H9 (cell line): ENCODE measurements around the gene ARHGAP26. TPM values are rescaled to one million over a fixed set of nuclear protein-coding genes. Genes with fewer than 3 reads are reported as not detected.

ENCODE experiments used
- DNase-seq: peaks from one replicate; pipeline ENCODE4 v3.0.0-alpha.2; 2017
- H2AFZ ChIP-seq: one replicate; pipeline ENCODE4 v1.6.1; 2013; ENCODE audit warnings: mild to moderate bottlenecking, low read length, control low read depth, moderate library complexity
- H2AK5ac ChIP-seq: 2 replicates; pipeline ENCODE4 v1.6.1; 2013; ENCODE audit warnings: low read length, control low read depth, mixed read lengths; ENCODE audit not compliant: insufficient read length
- H2BK120ac ChIP-seq: one replicate; pipeline ENCODE4 v1.6.1; 2013; ENCODE audit warnings: low read depth, mild to moderate bottlenecking, low read length, control low read depth, inconsistent platforms; ENCODE audit not compliant: poor library complexity, severe bottlenecking
- H2BK12ac ChIP-seq: 2 replicates; pipeline ENCODE4 v1.6.1; 2013; ENCODE audit warnings: low read length, control low read depth, mixed read lengths, low read depth; ENCODE audit not compliant: insufficient read length
- H2BK15ac ChIP-seq: 2 replicates; pipeline ENCODE4 v1.6.1; 2013; ENCODE audit warnings: low read depth, low read length, control low read depth
- H2BK20ac ChIP-seq: one replicate; pipeline ENCODE4 v1.6.1; 2013; ENCODE audit warnings: low read depth, mild to moderate bottlenecking, low read length, control low read depth, inconsistent platforms; ENCODE audit not compliant: poor library complexity, severe bottlenecking
- H2BK5ac ChIP-seq: 2 replicates; pipeline ENCODE4 v1.6.1; 2013; ENCODE audit warnings: low read length, control low read depth, mixed read lengths; ENCODE audit not compliant: insufficient read length
- H3K14ac ChIP-seq: 2 replicates; pipeline ENCODE4 v1.6.1; 2013; ENCODE audit warnings: low read length, control low read depth; ENCODE audit not compliant: insufficient read depth
- H3K18ac ChIP-seq: 2 replicates; pipeline ENCODE4 v1.6.1; 2013; ENCODE audit warnings: low read depth, mild to moderate bottlenecking, mixed read lengths, low read length, control low read depth; ENCODE audit not compliant: insufficient read length
- H3K23ac ChIP-seq: 2 replicates; pipeline ENCODE4 v1.6.1; 2013; ENCODE audit warnings: low read length, control low read depth, mixed read lengths, low read depth; ENCODE audit not compliant: insufficient read length
- H3K23me2 ChIP-seq: 2 replicates; pipeline ENCODE4 v1.6.1; 2013; ENCODE audit warnings: low read depth, mild to moderate bottlenecking, mixed read lengths, low read length, control low read depth; ENCODE audit not compliant: insufficient read length, poor library complexity, severe bottlenecking
- H3K27ac ChIP-seq: 2 replicates; pipeline ENCODE4 v1.5.1; 2013; ENCODE audit warnings: low read length, control low read depth, mixed read lengths, low read depth; ENCODE audit not compliant: insufficient read length
- H3K27me3 ChIP-seq: 2 replicates; pipeline ENCODE4 v1.6.1; 2013; ENCODE audit warnings: low read length, control low read depth, inconsistent platforms; ENCODE audit not compliant: insufficient read depth
- H3K4ac ChIP-seq: 2 replicates; pipeline ENCODE4 v1.6.1; 2013; ENCODE audit warnings: low read depth, mild to moderate bottlenecking, control low read depth, inconsistent platforms, low read length, moderate library complexity
- H3K4me1 ChIP-seq: 2 replicates; pipeline ENCODE4 v1.6.1; 2013; ENCODE audit warnings: low read length, control low read depth, inconsistent platforms; ENCODE audit not compliant: insufficient read depth
- H3K4me2 ChIP-seq: 2 replicates; pipeline ENCODE4 v1.6.1; 2013; ENCODE audit warnings: low read length, control low read depth, mixed read lengths; ENCODE audit not compliant: insufficient read length, insufficient read depth
- H3K56ac ChIP-seq: 2 replicates; pipeline ENCODE4 v1.6.1; 2013; ENCODE audit warnings: low read depth, mild to moderate bottlenecking, mixed read lengths, low read length, control low read depth; ENCODE audit not compliant: insufficient read length
- H3K79me1 ChIP-seq: 2 replicates; pipeline ENCODE4 v1.6.1; 2013; ENCODE audit warnings: low read depth, mild to moderate bottlenecking, moderate library complexity, low read length, control low read depth, inconsistent platforms; ENCODE audit not compliant: insufficient read depth, poor library complexity, severe bottlenecking
- H3K79me2 ChIP-seq: 2 replicates; pipeline ENCODE4 v1.6.1; 2013; ENCODE audit warnings: low read length, control low read depth, inconsistent platforms; ENCODE audit not compliant: insufficient read depth
- H3K9ac ChIP-seq: 2 replicates; pipeline ENCODE4 v1.6.1; 2013; ENCODE audit warnings: low read length, control low read depth, mixed read lengths; ENCODE audit not compliant: insufficient read length; ENCODE audit errors: extremely low read depth
- H3K9me3 ChIP-seq: one replicate; pipeline ENCODE4 v1.6.1; 2013; ENCODE audit warnings: low read depth, low read length, inconsistent platforms; ENCODE audit not compliant: control insufficient read depth
- H3T11ph ChIP-seq: one replicate; pipeline ENCODE4 v1.6.1; 2013; ENCODE audit warnings: mild to moderate bottlenecking, low read length, control low read depth, inconsistent platforms
- H4K20me1 ChIP-seq: one replicate; pipeline ENCODE4 v1.6.1; 2013; ENCODE audit not compliant: control insufficient read depth, insufficient read length, insufficient read depth
- H4K5ac ChIP-seq: 2 replicates; pipeline ENCODE4 v1.6.1; 2013; ENCODE audit warnings: low read depth, mild to moderate bottlenecking, mixed read lengths, low read length, control low read depth; ENCODE audit not compliant: insufficient read length
- H4K8ac ChIP-seq: replicated peaks from 2 replicates; pipeline ENCODE4 v1.6.1; 2013; ENCODE audit warnings: low read length, control low read depth, mixed read lengths, low read depth; ENCODE audit not compliant: insufficient read length
- H4K91ac ChIP-seq: 2 replicates; pipeline ENCODE4 v1.6.1; 2013; ENCODE audit warnings: low read depth, mild to moderate bottlenecking, moderate library complexity, mixed read lengths, low read length, control low read depth; ENCODE audit not compliant: insufficient read length
- H3K27ac Mint-ChIP-seq, 3 experiments: 2 replicates in 2 of 3; 3 replicates in 1 of 3; pipeline ENCODE4 v1.8.0; 2020 to 2021; ENCODE audit warnings: mixed read lengths in 3 of 3, mild to moderate bottlenecking in 1 of 3, moderate library complexity in 1 of 3
- H3K27me3 Mint-ChIP-seq: 2 replicates; pipeline ENCODE4 v1.8.0; 2021; ENCODE audit warnings: low read depth, mild to moderate bottlenecking, moderate library complexity, mixed read lengths
- H3K36me3 Mint-ChIP-seq, 3 experiments: 2 replicates in 2 of 3; 3 replicates in 1 of 3; pipeline ENCODE4 v1.8.0; 2020 to 2021; ENCODE audit warnings: low read depth in 3 of 3, mixed read lengths in 3 of 3; ENCODE audit not compliant: insufficient read depth in 1 of 3
- H3K4me1 Mint-ChIP-seq, 2 experiments: 2 replicates each; pipeline ENCODE4 v1.8.0; 2020; ENCODE audit warnings: mixed read lengths in 2 of 2
- H3K4me3 Mint-ChIP-seq, 2 experiments: 2 replicates in 1 of 2; 3 replicates in 1 of 2; pipeline ENCODE4 v1.8.0; 2020 to 2021; ENCODE audit warnings: mild to moderate bottlenecking in 2 of 2, mixed read lengths in 2 of 2, moderate library complexity in 1 of 2
- H3K9me3 Mint-ChIP-seq, 2 experiments: 2 replicates in 1 of 2; 3 replicates in 1 of 2; pipeline ENCODE4 v1.8.0; 2020; ENCODE audit warnings: mild to moderate bottlenecking in 2 of 2, mixed read lengths in 2 of 2, moderate library complexity in 1 of 2
- CTCF ChIP-seq: fragments of 200-600 bp; sonication (generic); conservative IDR thresholded peaks from 3 replicates; pipeline ENCODE4 v1.8.0; 2021; ENCODE audit warnings: antibody characterized with exemption, mild to moderate bottlenecking
- WGBS: extraction: QIAGEN DNeasy Blood & Tissue Kit; methylation state at CpG from one replicate; pipeline ENCODE4 v1.1.7; 2013; ENCODE audit warnings: missing lambda C conversion rate, low lambda C conversion rate, mixed read lengths; ENCODE audit not compliant: insufficient read length; ENCODE audit errors: extremely low coverage; 5-methylcytosine and 5-hydroxymethylcytosine counted together
- total RNA-seq: library from RNA; stranded (reverse); gene quantifications from 2 replicates; pipeline ENCODE4 v1.2.1, GENCODE V29; 2021

The ARHGAP26 gene
- total RNA-seq, 1 experiment from 2014 or later: 13.8 TPM

GRCh38 chr5:142798099-142798770 lies 28.1 kb downstream of the ARHGAP26 start:
- Mint-ChIP-seq H3K4me1 (peaks cover 13 to 19% of the 10 kb centered on the region in 2 experiments), H3K9me3 (no peaks in the 10 kb centered on the region), H3K27ac (no peak overlapping the region), H3K27me3 (no peaks in the 10 kb centered on the region), H3K36me3 (no peaks in the 10 kb centered on the region), H3K4me3 (no peak overlapping the region)
- Histone ChIP-seq H2BK20ac (no peak overlapping the region), H3K56ac (no peak overlapping the region), H2BK15ac (no peak overlapping the region), H4K20me1 (no peaks in the 10 kb centered on the region), H4K5ac (no peak overlapping the region), H2BK12ac (no peak overlapping the region), H3K23me2 (no peaks in the 10 kb centered on the region), H4K91ac (no peak overlapping the region), H3K9ac (no peak overlapping the region), H3K14ac (no peak overlapping the region), H3K27me3 (no peaks in the 10 kb centered on the region), H2BK120ac (no peak overlapping the region), H2AFZ (no peak overlapping the region), H3K27ac (no peak overlapping the region), H3K4me2 (no peak overlapping the region), H3K23ac (no peak overlapping the region), H3K79me2 (peaks cover 3% of the 10 kb centered on the region; the same call in 1 of the 2 replicates), H2AK5ac (no peak overlapping the region), H3K4ac (no peak overlapping the region), H2BK5ac (no peak overlapping the region), H4K8ac (no peak overlapping the region), H3K9me3 (no peaks in the 10 kb centered on the region), H3T11ph (no peak overlapping the region), H3K18ac (no peak overlapping the region), H3K4me1 (no peaks in the 10 kb centered on the region), H3K79me1 (no peaks in the 10 kb centered on the region)
- WGBS: no CpG with 5 or more reads among the region's 4 CpGs
- no peak for DNase-seq
- no peak for TF ChIP-seq CTCF
